ENCODE results near the gene LSM4. TPM values are rescaled to one million over a fixed set of nuclear protein-coding genes. Genes with fewer than 3 reads are reported as not detected.

Gene LSM4
- total RNA-seq, 1 donor from 2014 or later, result 80.3 TPM

- no peak for DNase-seq (ENCODE audit: low spot score in 2 of 2)
- FAIRE-seq, result no peak
Measured at GRCh38 chr19:18294467-18294864, 28.4 kb downstream of the LSM4 start.

- no peak for DNase-seq (ENCODE audit: low spot score in 2 of 2)
- no peak for FAIRE-seq
Measured at GRCh38 chr19:18293642-18294466, 29.0 kb downstream of the LSM4 start.

- peak; percentile 75 to 79 for DNase-seq (ENCODE audit: low spot score in 2 of 2)
- FAIRE-seq, result no peak
Measured at GRCh38 chr19:18292810-18293641, 29.9 kb downstream of the LSM4 start.

- DNase-seq (ENCODE audit: low spot score in 2 of 2) (no peak), FAIRE-seq (no peak)
Measured at GRCh38 chr19:18292462-18292809, 30.4 kb downstream of the LSM4 start.

GRCh38 chr19:18291590-18292461, 31.1 kb downstream of the LSM4 start:
- DNase-seq (ENCODE audit: low spot score in 2 of 2), result peak; percentile 80 to 89
- no peak for FAIRE-seq

GRCh38 chr19:18291019-18291524, 31.8 kb downstream of the LSM4 start:
- FAIRE-seq (no peak), DNase-seq (ENCODE audit: low spot score in 2 of 2) (no peak)

- FAIRE-seq, result no peak
- no peak for DNase-seq (ENCODE audit: low spot score in 2 of 2)
Measured at GRCh38 chr19:18290302-18291018, 32.4 kb downstream of the LSM4 start.

GRCh38 chr19:18289471-18290301, 33.2 kb downstream of the LSM4 start:
- DNase-seq (ENCODE audit: low spot score in 2 of 2) (no peak), FAIRE-seq (no peak)

- DNase-seq (ENCODE audit: low spot score in 2 of 2) (no peak), FAIRE-seq (no peak)
Measured at GRCh38 chr19:18287836-18288772, 34.8 kb downstream of the LSM4 start.

- DNase-seq (ENCODE audit: low spot score in 2 of 2) (no peak), FAIRE-seq (no peak)
Measured at GRCh38 chr19:18286973-18287635, 35.8 kb downstream of the LSM4 start.

- FAIRE-seq (no peak), DNase-seq (ENCODE audit: low spot score in 2 of 2) (no peak)
Measured at GRCh38 chr19:18284712-18285360, 38.0 kb downstream of the LSM4 start.

GRCh38 chr19:18283338-18283737, 39.5 kb downstream of the LSM4 start:
- FAIRE-seq (no peak), DNase-seq (ENCODE audit: low spot score in 2 of 2) (no peak)

GRCh38 chr19:18282788-18283141, 40.1 kb downstream of the LSM4 start:
- DNase-seq (ENCODE audit: low spot score in 2 of 2) (no peak), FAIRE-seq (no peak)

GRCh38 chr19:18282021-18282787, 40.7 kb downstream of the LSM4 start:
- DNase-seq (ENCODE audit: low spot score in 2 of 2), result no peak
- no peak for FAIRE-seq

- DNase-seq (ENCODE audit: low spot score in 2 of 2) (peak; percentile 98 to 100), FAIRE-seq (no peak)
Measured at GRCh38 chr19:18281082-18282020, 41.5 kb downstream of the LSM4 start, which contains the start of gene JUND. Gene JUND (minus strand): TSS chr19:18281622. CDS start chr19:18281484, 138 bp downstream.

All from frontal cortex (tissue), 4 donors.